PC-3 (cell line): ENCODE results near the gene MAP3K5. TPM values are rescaled to one million over a fixed set of nuclear protein-coding genes. Genes with fewer than 3 reads are reported as not detected.

ENCODE experiments used
- ATAC-seq: fragments of 200-7000 bp; cut with Tn5 transposase; 2 replicates; pipeline ENCODE4 v1.9.1; 2020; ENCODE audit warnings: mild to moderate bottlenecking, moderate library complexity
- BruUV-seq: library from RNA; stranded (reverse); fragments of 400-500 nt; replicated peaks from 2 replicates; lab custom pipeline; 2021; lab: Mats Ljungman, UMichigan
- CTCF ChIA-PET: fragments of 300-600 bp; sonication (Branson Sonifier 250); formaldehyde crosslinking; loops from one replicate; lab custom pipeline; 2022; ENCODE audit warnings: antibody characterized with exemption; lab: Charles Lee
- POLR2A ChIA-PET: fragments of 300-600 bp; sonication (Branson Sonifier 250); formaldehyde crosslinking; loops from one replicate; lab custom pipeline; 2022; ENCODE audit warnings: antibody characterized with exemption; ENCODE audit not compliant: unreplicated experiment; lab: Charles Lee
- DNase-seq: peaks from one replicate; pipeline ENCODE4 v3.0.0-alpha.2; 2015
- H2AFZ ChIP-seq: fragments of 300-600 bp; sonication (generic); 2 replicates; pipeline ENCODE4 v1.6.0; 2016; ENCODE audit warnings: antibody characterized with exemption, low read length
- H3F3A ChIP-seq: fragments of 300-600 bp; sonication (generic); one replicate; pipeline ENCODE4 v1.6.0; 2017; ENCODE audit warnings: antibody characterized with exemption, low read length, control low read depth, mild to moderate bottlenecking; ENCODE audit not compliant: unreplicated experiment
- H3K27ac ChIP-seq: fragments of 300-600 bp; sonication (generic); 2 replicates; pipeline ENCODE4 v1.5.1; 2016; ENCODE audit warnings: mild to moderate bottlenecking, low read length
- H3K27me3 ChIP-seq: fragments of 300-600 bp; sonication (generic); 2 replicates; pipeline ENCODE4 v1.6.1; 2016; ENCODE audit warnings: low read length, mixed read lengths
- H3K36me3 ChIP-seq: fragments of 300-600 bp; sonication (generic); 2 replicates; pipeline ENCODE4 v1.6.1; 2016; ENCODE audit warnings: low read depth, mixed run types, low read length, mixed read lengths
- H3K4me1 ChIP-seq: fragments of 300-600 bp; sonication (generic); 2 replicates; pipeline ENCODE4 v1.5.1; 2016; ENCODE audit warnings: low read length; ENCODE audit not compliant: insufficient read depth
- H3K4me2 ChIP-seq: fragments of 300-600 bp; sonication (generic); 2 replicates; pipeline ENCODE4 v1.6.0; 2016; ENCODE audit warnings: low read length
- H3K4me3 ChIP-seq: fragments of 300-600 bp; sonication (generic); 2 replicates; pipeline ENCODE4 v1.5.1; 2016; ENCODE audit warnings: mild to moderate bottlenecking, low read length, mixed read lengths
- H3K79me2 ChIP-seq: fragments of 300-600 bp; sonication (generic); 2 replicates; pipeline ENCODE4 v1.6.1; 2017; ENCODE audit warnings: low read length, mixed read lengths
- H3K9ac ChIP-seq: fragments of 300-600 bp; sonication (generic); 2 replicates; pipeline ENCODE4 v1.6.0; 2016; ENCODE audit warnings: mild to moderate bottlenecking, low read length
- H3K9me2 ChIP-seq: fragments of 300-600 bp; sonication (generic); replicated peaks from 2 replicates; pipeline ENCODE4 v1.6.1; 2016; ENCODE audit warnings: mixed run types, low read length, mixed read lengths
- H3K9me3 ChIP-seq: fragments of 300-600 bp; sonication (generic); 2 replicates; pipeline ENCODE4 v1.6.1; 2016; ENCODE audit warnings: low read length, mixed read lengths
- H4K20me1 ChIP-seq: fragments of 300-600 bp; sonication (generic); 2 replicates; pipeline ENCODE4 v1.6.1; 2016; ENCODE audit warnings: low read length, mixed read lengths
- CTCF ChIP-seq: fragments of 300-600 bp; sonication (generic); conservative IDR thresholded peaks from 2 replicates; pipeline ENCODE4 v1.5.1; 2017; ENCODE audit warnings: antibody characterized with exemption, low read depth, mild to moderate bottlenecking, low read length
- EZH2 ChIP-seq: fragments of 300-600 bp; sonication (generic); IDR thresholded peaks from one replicate; pipeline ENCODE4 v1.6.1; 2017; ENCODE audit warnings: antibody characterized with exemption, mild to moderate bottlenecking, low read length; ENCODE audit not compliant: unreplicated experiment
- EZH2phosphoT487 ChIP-seq: fragments of 300-600 bp; sonication (generic); IDR thresholded peaks from 2 replicates; pipeline ENCODE4 v1.6.1; 2018; ENCODE audit warnings: mild to moderate bottlenecking, antibody characterized with exemption, low read length, borderline replicate concordance
- intact Hi-C: fragments of 100-400 bp; cut with micrococcal nuclease; formaldehyde crosslinking; loops from 2 replicates; pipeline ENCODE4 v1.9.0; 2023
- total RNA-seq: library from RNA; depleted of rRNA; stranded (reverse); fragments of >200 nt; gene quantifications from 2 replicates; pipeline ENCODE4 v1.2.3, GENCODE V29; 2014

MAP3K5 gene
- total RNA-seq, 1 experiment from 2014 or later, result 4.3 TPM

GRCh38 chr6:136684466-136684865 is 107.8 kb downstream of the MAP3K5 start:
- DNase-seq (no peak), ATAC-seq (no peak)
- H3K9ac ChIP-seq, result no peak overlapping the region
- CTCF ChIA-PET, result no interaction called here
- H3K9me3 ChIP-seq, result no peaks in the 10 kb centered on the region
- H3F3A ChIP-seq, result no peaks in the 10 kb centered on the region
- H3K36me3 ChIP-seq, result no peaks in the 10 kb centered on the region
- no peak overlapping the region for H3K4me2 ChIP-seq
- peaks cover 19% of the 10 kb centered on the region for H3K4me1 ChIP-seq
- no peaks in the 10 kb centered on the region for H3K79me2 ChIP-seq
- POLR2A ChIA-PET, result no interaction called here
- H2AFZ ChIP-seq, result no peak overlapping the region
- no peaks in the 10 kb centered on the region for H3K27me3 ChIP-seq
- no peak overlapping the region for H3K4me3 ChIP-seq
- intact Hi-C loops, result no loop called here
- no peak overlapping the region for H3K27ac ChIP-seq
- H3K9me2 ChIP-seq, result no peaks in the 10 kb centered on the region
- no TSS peak for BruUV-seq
- no peaks in the 10 kb centered on the region for H4K20me1 ChIP-seq
- TF ChIP-seq CTCF (no peak), EZH2phosphoT487 (no peak), EZH2 (no peak)

GRCh38 chr6:136683209-136683941 is 108.9 kb downstream of the MAP3K5 start:
- ATAC-seq (no peak), DNase-seq (no peak)
- no TSS peak for BruUV-seq
- no peaks in the 10 kb centered on the region for H3K79me2 ChIP-seq
- no peaks in the 10 kb centered on the region for H3K36me3 ChIP-seq
- no peak overlapping the region for H3K4me3 ChIP-seq
- intact Hi-C loops, result no loop called here
- no peaks in the 10 kb centered on the region for H3K9me2 ChIP-seq
- no peak overlapping the region for H3K27ac ChIP-seq
- no peak for TF ChIP-seq EZH2phosphoT487
- TF ChIP-seq CTCF, result no peak
- no peak for TF ChIP-seq EZH2
- no peak overlapping the region for H3K9ac ChIP-seq
- H3K4me2 ChIP-seq, result no peak overlapping the region
- no peaks in the 10 kb centered on the region for H3F3A ChIP-seq
- no peaks in the 10 kb centered on the region for H3K9me3 ChIP-seq
- no peaks in the 10 kb centered on the region for H3K27me3 ChIP-seq
- H4K20me1 ChIP-seq, result no peaks in the 10 kb centered on the region
- peaks cover 20% of the 10 kb centered on the region for H3K4me1 ChIP-seq
- POLR2A ChIA-PET, result no interaction called here
- CTCF ChIA-PET, result no interaction called here
- no peak overlapping the region for H2AFZ ChIP-seq

- peaks cover 31% of the 10 kb centered on the region for H3K4me1 ChIP-seq
- no TSS peak for BruUV-seq
- CTCF ChIA-PET, result no interaction called here
These were observed 110.0 kb downstream of the MAP3K5 start for GRCh38 chr6:136682292-136682691.

More at GRCh38 chr6:136682292-136682691, 110.0 kb downstream of the MAP3K5 start:
- Histone ChIP-seq H3K4me2 (no peak overlapping the region), H3K9ac (no peak overlapping the region), H2AFZ (no peak overlapping the region), H3F3A (no peaks in the 10 kb centered on the region), H3K27ac (no peak overlapping the region), H3K9me3 (no peaks in the 10 kb centered on the region), H3K79me2 (no peaks in the 10 kb centered on the region), H3K36me3 (no peaks in the 10 kb centered on the region), H3K4me3 (no peak overlapping the region), H4K20me1 (no peaks in the 10 kb centered on the region), H3K27me3 (no peaks in the 10 kb centered on the region), H3K9me2 (no peaks in the 10 kb centered on the region)
- DNase-seq (no peak), ATAC-seq (no peak)
- TF ChIP-seq EZH2phosphoT487, result no peak
- TF ChIP-seq EZH2, result no peak
- TF ChIP-seq CTCF, result no peak
- intact Hi-C loops, result no loop called here
- POLR2A ChIA-PET, result no interaction called here
